Skeletal muscle cell (primary cell): ENCODE results near the gene PARG.

ENCODE experiments used
- DNase-seq: peaks from one replicate; pipeline ENCODE4 v3.0.0-alpha.2; 2010; ENCODE audit warnings: low read depth
- H3K4me3 ChIP-seq: 2 replicates; pipeline ENCODE4 v1.5.1; 2011; ENCODE audit warnings: low read depth, mild to moderate bottlenecking, control low read depth, low read length, moderate library complexity

PARG gene

GRCh38 chr10:49768329-49768728, 173.5 kb downstream of the PARG start:
- no peak for DNase-seq
- no peak overlapping the region for H3K4me3 ChIP-seq
